NCI-H524 treated with DMSO at 0.1 percent for 48 hours (cell line): ENCODE measurements around the gene EXOC3L4.
"Not testable (repeated sequence)": the region's sequence is repeated elsewhere in the genome, so short reads cannot be mapped to it uniquely, and the experiment has no call there.

Experiments used
- DNase-seq: peaks from one replicate; lab custom pipeline; 2025; lab: John Stamatoyannopoulos, UW

EXOC3L4 gene

DNA sequence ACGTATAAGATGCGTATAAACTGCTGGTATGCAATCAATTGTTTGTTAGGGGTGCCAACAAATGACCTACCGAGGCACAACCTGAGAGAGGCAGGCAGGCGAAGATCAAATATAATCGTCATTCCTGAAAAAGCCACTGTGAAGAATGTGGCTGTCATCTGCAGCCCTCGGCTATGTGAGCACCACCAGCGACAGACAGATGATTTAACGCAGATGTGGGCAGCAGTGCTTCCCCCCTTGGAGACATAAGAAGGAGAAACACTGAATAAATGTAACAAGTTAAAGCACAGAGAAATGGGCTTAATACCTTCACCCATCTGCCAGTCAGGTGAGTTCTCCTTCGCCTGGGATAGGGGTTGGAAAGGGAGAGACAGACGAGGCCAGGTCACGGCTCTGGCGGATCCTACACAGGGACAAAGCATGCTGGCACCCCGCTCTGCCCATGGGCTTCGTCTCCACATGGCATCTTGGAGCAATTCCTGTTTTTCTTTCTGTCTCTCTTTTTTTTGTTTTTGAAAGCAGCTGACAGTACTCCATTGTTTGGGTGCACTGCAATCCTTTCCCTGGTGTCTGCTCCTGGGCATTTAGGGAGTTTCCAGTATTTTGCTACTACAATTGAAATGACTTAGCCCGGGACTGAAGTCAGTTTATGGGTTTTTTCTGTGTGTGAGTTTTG lies 56.9 kb downstream of the EXOC3L4 start:
- DNase-seq, result no peak

GRCh38 chr14:103155010-103155409 lies 60.5 kb downstream of the EXOC3L4 start:
- no peak for DNase-seq

- not testable (repeated sequence) for DNase-seq
Measured at GRCh38 chr14:103155416-103155815, 60.9 kb downstream of the EXOC3L4 start.

DNA sequence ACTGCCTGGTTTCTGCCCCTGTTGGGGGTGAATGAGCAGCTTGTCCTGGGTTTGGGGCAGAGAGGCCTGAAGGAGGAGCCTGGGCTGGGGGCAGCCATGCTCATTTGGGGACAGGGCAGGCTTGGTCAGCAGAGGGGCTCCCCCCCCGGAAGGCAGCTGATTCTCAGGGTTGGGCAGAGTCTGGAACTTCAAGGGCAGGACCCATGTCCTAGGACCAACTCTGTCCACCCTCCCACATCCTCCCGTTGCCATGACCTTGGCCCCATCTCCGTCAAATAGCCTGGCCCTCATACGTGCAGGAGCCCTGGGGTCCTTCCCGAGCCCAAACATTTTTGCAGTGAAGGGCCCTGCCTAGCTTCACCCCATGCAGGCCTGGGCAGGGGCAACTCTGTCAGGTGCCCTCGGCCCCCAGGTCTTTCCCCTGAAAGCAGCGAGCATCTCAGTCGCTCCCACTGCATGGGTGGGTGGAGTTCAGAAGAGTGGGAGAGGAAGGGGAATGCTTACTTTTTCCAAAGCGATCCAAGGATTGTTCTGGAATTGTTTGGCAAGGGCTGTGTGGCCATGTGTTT lies 61.4 kb downstream of the EXOC3L4 start:
- no peak for DNase-seq

DNA sequence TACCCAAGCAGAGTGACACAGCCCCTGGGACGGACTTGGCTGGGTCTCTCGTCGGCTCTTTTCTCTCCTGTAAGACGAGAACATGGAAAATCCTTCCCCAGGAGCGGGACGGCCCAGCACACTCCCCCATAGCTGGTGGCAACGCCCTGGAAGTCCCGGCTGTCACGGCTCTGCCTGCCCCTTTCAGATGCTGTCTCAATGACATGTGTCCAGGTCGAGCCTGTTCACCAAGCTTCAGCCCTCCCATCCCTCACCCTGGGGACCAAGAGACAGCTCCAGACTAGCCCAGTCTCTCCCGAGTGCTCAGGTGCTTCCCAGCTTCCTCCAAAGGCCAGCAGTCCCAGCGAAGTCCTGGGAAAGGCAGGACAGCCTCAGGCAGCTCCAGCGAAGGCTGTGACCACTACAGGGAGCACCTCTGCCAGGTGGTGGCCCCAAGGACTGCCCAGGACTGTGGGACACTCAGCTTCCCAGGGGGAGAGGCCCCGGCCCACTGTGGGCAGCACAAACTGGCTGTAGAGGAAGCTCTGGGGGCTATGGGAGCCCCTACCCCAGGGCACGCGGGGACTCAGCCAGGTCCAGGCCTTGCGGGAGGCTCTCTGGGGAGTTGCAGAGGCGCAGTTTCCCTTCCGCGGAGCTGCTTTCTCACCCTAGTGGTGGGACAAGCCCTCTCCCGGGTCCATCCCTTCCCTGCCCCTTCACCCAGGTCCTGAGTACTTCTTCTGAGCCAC lies 62.3 kb downstream of the EXOC3L4 start:
- DNase-seq, result no peak

DNA sequence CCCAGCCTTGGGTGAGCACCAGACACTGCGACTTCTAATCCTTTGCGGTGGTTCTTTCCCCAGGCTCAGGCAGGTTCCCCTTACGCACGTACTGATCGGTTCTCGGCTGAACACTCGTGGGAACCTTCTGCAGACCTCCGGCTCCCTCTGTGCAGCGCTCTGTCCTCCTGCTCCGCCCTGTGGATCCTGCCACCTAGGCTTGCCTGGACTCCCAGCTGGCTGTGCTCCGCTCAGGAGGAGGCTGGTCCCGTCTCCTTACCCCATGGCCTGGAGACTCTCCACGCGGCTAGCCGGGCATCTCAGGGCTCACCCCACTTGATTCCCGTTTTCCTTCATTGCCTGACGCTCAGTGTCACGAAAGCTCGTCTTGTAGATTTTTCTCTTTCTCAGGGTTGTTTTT lies 63.4 kb downstream of the EXOC3L4 start:
- no peak for DNase-seq

- DNase-seq, result no peak
Measured at GRCh38 chr14:103158688-103159087, 64.2 kb downstream of the EXOC3L4 start.
